Caco-2 (cell line): Measurements from ENCODE around the gene ATP1A1. TPM values are rescaled to one million over a fixed set of nuclear protein-coding genes. Genes with fewer than 3 reads are reported as not detected.

Source experiments
- BruUV-seq: library from RNA; stranded (reverse); fragments of 400-500 nt; replicated peaks from 2 replicates; lab custom pipeline; 2021; lab: Mats Ljungman, UMichigan
- CTCF ChIA-PET: fragments of 300-600 bp; sonication (Branson Sonifier 250); formaldehyde crosslinking; loops from one replicate; lab custom pipeline; 2022; ENCODE audit warnings: antibody characterized with exemption; lab: Charles Lee
- POLR2A ChIA-PET: fragments of 300-600 bp; sonication (Branson Sonifier 250); formaldehyde crosslinking; loops from one replicate; lab custom pipeline; 2022; ENCODE audit warnings: antibody characterized with exemption; lab: Charles Lee
- DNase-seq, 2 experiments: peaks; one replicate each; pipeline versions ENCODE4 v3.0.0 to v3.0.0-alpha.2; 2020 to 2022
- H3K27me3 ChIP-seq: replicated peaks from 2 replicates; pipeline ENCODE4 v1.6.0; 2011; ENCODE audit warnings: low read length; ENCODE audit not compliant: control insufficient read depth, insufficient read depth
- H3K36me3 ChIP-seq: 2 replicates; pipeline ENCODE4 v1.5.1; 2011; ENCODE audit warnings: low read length; ENCODE audit not compliant: control insufficient read depth, insufficient read depth
- H3K4me1 ChIP-seq: fragments of 250-450 bp; sonication (Bioruptor Pico); 2 replicates; pipeline ENCODE4 v1.5.1; 2020; ENCODE audit warnings: mild to moderate bottlenecking
- H3K4me3 ChIP-seq: 2 replicates; pipeline ENCODE4 v1.5.1; 2011; ENCODE audit warnings: low read depth, mild to moderate bottlenecking, control low read depth, low read length
- H3K9me3 ChIP-seq: fragments of 250-450 bp; sonication (Bioruptor Pico); 2 replicates; pipeline ENCODE4 v1.5.1; 2020; ENCODE audit warnings: mild to moderate bottlenecking, moderate library complexity
- H3K27ac Mint-ChIP-seq: one replicate; pipeline ENCODE4 v1.8.0; 2022; ENCODE audit warnings: mixed read lengths; ENCODE audit not compliant: unreplicated experiment
- H3K27me3 Mint-ChIP-seq: one replicate; pipeline ENCODE4 v1.8.0; 2022; ENCODE audit warnings: mixed read lengths; ENCODE audit not compliant: insufficient read depth, unreplicated experiment
- H3K36me3 Mint-ChIP-seq: one replicate; pipeline ENCODE4 v1.8.0; 2022; ENCODE audit warnings: mild to moderate bottlenecking, mixed read lengths; ENCODE audit not compliant: insufficient read depth, unreplicated experiment
- H3K4me1 Mint-ChIP-seq: one replicate; pipeline ENCODE4 v1.8.0; 2022; ENCODE audit warnings: low read depth, mixed read lengths; ENCODE audit not compliant: unreplicated experiment
- H3K4me3 Mint-ChIP-seq: one replicate; pipeline ENCODE4 v1.8.0; 2022; ENCODE audit warnings: mild to moderate bottlenecking, moderate library complexity, mixed read lengths; ENCODE audit not compliant: unreplicated experiment
- H3K9me3 Mint-ChIP-seq: one replicate; pipeline ENCODE4 v1.8.0; 2022; ENCODE audit warnings: mixed read lengths; ENCODE audit not compliant: unreplicated experiment
- CTCF ChIP-seq, 2 experiments: fragments of 200-600 bp in 1 of 2; IDR thresholded peaks; 1 replicate in 1 of 2; 2 replicates in 1 of 2; pipeline versions ENCODE4 v1.5.1 to v1.8.0; 2011 to 2022; ENCODE audit warnings: antibody characterized with exemption in 1 of 2, control low read depth in 1 of 2, inconsistent platforms in 1 of 2, low read depth in 1 of 2, low read length in 1 of 2, mild to moderate bottlenecking in 1 of 2, moderate library complexity in 1 of 2; ENCODE audit not compliant: insufficient read depth in 1 of 2, severe bottlenecking in 1 of 2, unreplicated experiment in 1 of 2
- intact Hi-C: fragments of 100-400 bp; cut with micrococcal nuclease; formaldehyde crosslinking; loops from one replicate; pipeline ENCODE4 v1.10.0; 2022; ENCODE audit not compliant: unreplicated experiment
- total RNA-seq: library from RNA; stranded (reverse); gene quantifications from 2 replicates; pipeline ENCODE4 v1.2.3, GENCODE V29; 2022

Gene ATP1A1
- total RNA-seq, 1 experiment from 2014 or later, result 508 TPM

GRCh38 chr1:116325104-116325503 lies 47.9 kb upstream of the ATP1A1 start:
- intact Hi-C loops, result no loop called here

GRCh38 chr1:116325922-116326321 lies 47.1 kb upstream of the ATP1A1 start:
- H3K4me3 ChIP-seq, result no peak overlapping the region
- ChIA-PET CTCF (no interaction called here), POLR2A (no interaction called here)
- no peaks in the 10 kb centered on the region for H3K27me3 ChIP-seq
- TF ChIP-seq CTCF (IDR thresholded peaks at IDR 0.05; ENCODE audit: insufficient read depth in 1 of 2, low read depth in 1 of 2, low read length in 1 of 2, severe bottlenecking in 1 of 2, unreplicated experiment in 1 of 2), result no peak
- H3K4me1 Mint-ChIP-seq, result peaks cover 23% of the 10 kb centered on the region
- H3K36me3 Mint-ChIP-seq, result no peaks in the 10 kb centered on the region
- no peaks in the 10 kb centered on the region for H3K27me3 Mint-ChIP-seq
- no peak for DNase-seq
- H3K27ac Mint-ChIP-seq, result no peak overlapping the region
- H3K9me3 ChIP-seq, result no peaks in the 10 kb centered on the region
- no peaks in the 10 kb centered on the region for H3K9me3 Mint-ChIP-seq
- H3K36me3 ChIP-seq, result no peaks in the 10 kb centered on the region
- intact Hi-C loops, result no loop called here
- H3K4me3 Mint-ChIP-seq, result no peak overlapping the region
- H3K4me1 ChIP-seq, result peaks cover 38% of the 10 kb centered on the region
- no TSS peak for BruUV-seq

More at GRCh38 chr1:116325104-116325503, 47.9 kb upstream of the ATP1A1 start:
- no peaks in the 10 kb centered on the region for H3K36me3 Mint-ChIP-seq
- no peak overlapping the region for H3K27ac Mint-ChIP-seq
- no peaks in the 10 kb centered on the region for H3K36me3 ChIP-seq
- H3K4me3 Mint-ChIP-seq, result no peak overlapping the region
- TF ChIP-seq CTCF (IDR thresholded peaks at IDR 0.05; ENCODE audit: insufficient read depth in 1 of 2, low read depth in 1 of 2, low read length in 1 of 2, severe bottlenecking in 1 of 2, unreplicated experiment in 1 of 2), result no peak
- no peaks in the 10 kb centered on the region for H3K9me3 Mint-ChIP-seq
- no peaks in the 10 kb centered on the region for H3K27me3 ChIP-seq
- no peaks in the 10 kb centered on the region for H3K9me3 ChIP-seq
- no peaks in the 10 kb centered on the region for H3K27me3 Mint-ChIP-seq
- H3K4me1 Mint-ChIP-seq, result peaks cover 23% of the 10 kb centered on the region
- no peak overlapping the region for H3K4me3 ChIP-seq
- ChIA-PET POLR2A (no interaction called here), CTCF (no interaction called here)
- DNase-seq, result no peak
- peaks cover 33% of the 10 kb centered on the region for H3K4me1 ChIP-seq
- no TSS peak for BruUV-seq

- no TSS peak for BruUV-seq
- intact Hi-C loops, result no loop called here
- no peaks in the 10 kb centered on the region for H3K27me3 ChIP-seq
- POLR2A ChIA-PET, result no interaction called here
- Mint-ChIP-seq H3K9me3 (no peaks in the 10 kb centered on the region), H3K4me3 (no peak overlapping the region), H3K27me3 (no peaks in the 10 kb centered on the region), H3K36me3 (no peaks in the 10 kb centered on the region), H3K27ac (no peak overlapping the region), H3K4me1 (peaks cover 23% of the 10 kb centered on the region)
- DNase-seq, result no peak
- TF ChIP-seq CTCF (IDR thresholded peaks at IDR 0.05; ENCODE audit: insufficient read depth in 1 of 2, low read depth in 1 of 2, low read length in 1 of 2, severe bottlenecking in 1 of 2, unreplicated experiment in 1 of 2), result no peak
- H3K36me3 ChIP-seq, result no peaks in the 10 kb centered on the region
- peaks cover 37% of the 10 kb centered on the region for H3K4me1 ChIP-seq
- CTCF ChIA-PET, result no interaction called here
- H3K9me3 ChIP-seq, result no peaks in the 10 kb centered on the region
- no peak overlapping the region for H3K4me3 ChIP-seq
Observed at GRCh38 chr1:116326486-116326885, 46.6 kb upstream of the ATP1A1 start.
